ENCODE results near the gene CTNNA3. TPM values are rescaled to one million over a fixed set of nuclear protein-coding genes. Genes with fewer than 3 reads are reported as not detected.
"Not testable (repeated sequence)": the region's sequence is repeated elsewhere in the genome, so short reads cannot be mapped to it uniquely, and the experiment has no call there.

CTNNA3 gene
- total and polyA plus RNA-seq, 2 of the 4 experiments (the other 2 are of a cell fraction), result 0.19 to 0.90 TPM

DNA sequence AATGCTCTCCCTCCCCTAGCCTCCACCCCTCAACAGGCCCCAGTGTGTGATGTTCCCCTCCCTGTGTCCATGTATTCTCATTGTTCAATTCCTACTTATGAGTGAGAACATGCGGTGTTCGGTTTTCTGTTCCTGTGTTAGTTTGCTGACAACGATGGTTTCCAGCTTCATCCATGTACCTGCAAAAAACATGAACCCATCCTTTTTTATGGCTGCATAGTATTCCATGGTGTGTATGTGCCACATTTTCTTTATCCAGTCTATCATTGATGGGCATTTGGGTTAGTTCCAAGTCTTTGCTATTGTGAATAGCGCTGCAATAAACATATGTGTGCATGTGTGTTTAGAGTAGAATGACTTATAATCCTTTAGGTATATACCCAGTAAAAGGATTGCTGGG, 20.5 kb upstream of the CTNNA3 start:
- POLR2A ChIA-PET (ENCODE audit: unreplicated experiment); H3K27me3 ChIP-seq (ENCODE audit: control insufficient read depth, insufficient read depth, low read length); H4K20me1 ChIP-seq (ENCODE audit: insufficient read depth, low read length); H2BK5ac ChIP-seq (ENCODE audit: low read depth, low read length, poor library complexity, severe bottlenecking); H3K9me1 ChIP-seq (ENCODE audit: insufficient read depth, low read length); H2BK20ac ChIP-seq (ENCODE audit: low read depth, low read length); H3K14ac ChIP-seq (replicated peaks; ENCODE audit: low read depth, low read length); H2AK5ac ChIP-seq (ENCODE audit: low read depth, low read length); H2BK120ac ChIP-seq (ENCODE audit: low read depth, low read length); H3K4me1 ChIP-seq (ENCODE audit: control insufficient read depth, insufficient read depth, low read length); H3K36me3 ChIP-seq (ENCODE audit: control insufficient read depth, insufficient read depth, low read length); H3K4me2 ChIP-seq (ENCODE audit: low read depth, low read length); H3K18ac ChIP-seq (ENCODE audit: low read depth, low read length); H4K5ac ChIP-seq (ENCODE audit: low read depth, low read length); H3K27ac ChIP-seq (ENCODE audit: insufficient read depth, low read length); dilution Hi-C loops (cut with HindIII; ENCODE audit: low sequenced_read_pairs, unreplicated experiment); H3K4me3 ChIP-seq (ENCODE audit: insufficient read depth, low read depth, low read length); ATAC-seq (ENCODE audit: low read depth); H2BK15ac ChIP-seq (ENCODE audit: low read depth, low read length); intact Hi-C loops (cut with micrococcal nuclease); BruUV-seq (replicated peaks); H3K79me1 ChIP-seq (ENCODE audit: low read depth in 1 of 2, low read length in 2 of 2); H3K9me3 ChIP-seq (ENCODE audit: control insufficient read depth, insufficient read depth, low read length); DNase-seq; H3K4ac ChIP-seq (ENCODE audit: low read depth, low read length); H2AK9ac ChIP-seq (replicated peaks; ENCODE audit: low read depth, low read length, poor library complexity); H4K91ac ChIP-seq (ENCODE audit: insufficient read depth, low read depth, low read length); H3K23ac ChIP-seq (ENCODE audit: low read depth, low read length); H2AFZ ChIP-seq (replicated peaks; ENCODE audit: low read length, poor library complexity); CTCF ChIA-PET; H3K9ac ChIP-seq (ENCODE audit: low read depth, low read length); H4K8ac ChIP-seq (ENCODE audit: low read depth in 2 of 2, low read length in 2 of 2); H3K56ac ChIP-seq (ENCODE audit: extremely low read depth, insufficient read depth, low read length): not testable (repeated sequence)
- WGBS, 2 experiments (ENCODE audit: extremely low coverage in 2 of 2, insufficient read length in 1 of 2), result no CpG with 5 or more reads among the region's 4 CpGs
- in situ Hi-C loops (cut with MboI; ENCODE audit: low sequenced_read_pairs), result loop anchor here (5.0 kb wide), 1 partner anchor 36 kb away; no protein-coding TSS in a partner anchor
